RWPE1 (cell line): Measurements from ENCODE around the gene TCP1.

Source experiments
- CTCF ChIA-PET: fragments of 350-600 bp; sonication (Branson Sonifier 250); formaldehyde crosslinking; extraction: SDS; loops from one replicate; lab custom pipeline; 2021; lab: Yijun Ruan, JAX
- POLR2A ChIA-PET: fragments of 400-600 bp; formaldehyde crosslinking; extraction: SDS; loops from one replicate; lab custom pipeline; 2020; ENCODE audit warnings: antibody characterized with exemption; ENCODE audit not compliant: low non-redundant PET; lab: Yijun Ruan, JAX
- DNase-seq: peaks from one replicate; pipeline ENCODE4 v3.0.0; 2012; ENCODE audit warnings: low spot score
- H3K27ac ChIP-seq: fragments of 450-650 bp; 2 replicates; pipeline ENCODE4 v1.5.1; 2017
- TF ChIP-seq, protein P1 (sequence below): fragments of 450-650 bp; conservative IDR thresholded peaks from 2 replicates; pipeline ENCODE4 v1.5.1; 2017; ENCODE audit warnings: low read depth, mild to moderate bottlenecking

The TCP1 gene

GRCh38 chr6:159762681-159763293 lies 26.6 kb downstream of the TCP1 start:
- TF ChIP-seq, protein P1, sequence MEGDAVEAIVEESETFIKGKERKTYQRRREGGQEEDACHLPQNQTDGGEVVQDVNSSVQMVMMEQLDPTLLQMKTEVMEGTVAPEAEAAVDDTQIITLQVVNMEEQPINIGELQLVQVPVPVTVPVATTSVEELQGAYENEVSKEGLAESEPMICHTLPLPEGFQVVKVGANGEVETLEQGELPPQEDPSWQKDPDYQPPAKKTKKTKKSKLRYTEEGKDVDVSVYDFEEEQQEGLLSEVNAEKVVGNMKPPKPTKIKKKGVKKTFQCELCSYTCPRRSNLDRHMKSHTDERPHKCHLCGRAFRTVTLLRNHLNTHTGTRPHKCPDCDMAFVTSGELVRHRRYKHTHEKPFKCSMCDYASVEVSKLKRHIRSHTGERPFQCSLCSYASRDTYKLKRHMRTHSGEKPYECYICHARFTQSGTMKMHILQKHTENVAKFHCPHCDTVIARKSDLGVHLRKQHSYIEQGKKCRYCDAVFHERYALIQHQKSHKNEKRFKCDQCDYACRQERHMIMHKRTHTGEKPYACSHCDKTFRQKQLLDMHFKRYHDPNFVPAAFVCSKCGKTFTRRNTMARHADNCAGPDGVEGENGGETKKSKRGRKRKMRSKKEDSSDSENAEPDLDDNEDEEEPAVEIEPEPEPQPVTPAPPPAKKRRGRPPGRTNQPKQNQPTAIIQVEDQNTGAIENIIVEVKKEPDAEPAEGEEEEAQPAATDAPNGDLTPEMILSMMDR, result no peak
- CTCF ChIA-PET, result interaction anchor here (0.7 kb wide), 1 partner anchor 9 kb away, joined by 3 read pairs; no protein-coding TSS in a partner anchor
- peak overlapping the region; percentile 98 for H3K27ac ChIP-seq
- POLR2A ChIA-PET, result no interaction called here
- DNase-seq, result peak; percentile 14

GRCh38 chr6:159761873-159762680 lies 27.3 kb downstream of the TCP1 start, which contains the start of gene ACAT2:
TSS of gene ACAT2 (plus strand) at chr6:159762045. CDS start at chr6:159762088, 43 bp downstream.
- ChIA-PET POLR2A (interaction anchor here (0.5 to 1.0 kb wide), 3 partner anchors 13 to 27 kb away, joined by 3 to 5 read pairs (median 4); partner anchors contain the start of gene TCP1), CTCF (interaction anchor here (0.5 to 0.7 kb wide), 3 partner anchors 10 to 69 kb away, joined by 3 to 4 read pairs (median 3); no protein-coding TSS in a partner anchor)
- TF ChIP-seq, protein P1, result no peak
- peak; percentile 98 for DNase-seq
- peak within 1 kb of the TSS; percentile 98 for H3K27ac ChIP-seq

GRCh38 chr6:159761129-159761872 lies 28.1 kb downstream of the TCP1 start:
- peak; percentile 8 for DNase-seq
- TF ChIP-seq, protein P1, result no peak
- ChIA-PET CTCF (interaction anchor here (0.7 kb wide), 1 partner anchor 70 kb away, joined by 3 read pairs; no protein-coding TSS in a partner anchor), POLR2A (interaction anchor here (0.8 to 1.0 kb wide), 2 partner anchors 19 to 28 kb away, joined by 3 to 5 read pairs; partner anchors contain the start of gene TCP1)
- peak overlapping the region; percentile 98 for H3K27ac ChIP-seq

DNA sequence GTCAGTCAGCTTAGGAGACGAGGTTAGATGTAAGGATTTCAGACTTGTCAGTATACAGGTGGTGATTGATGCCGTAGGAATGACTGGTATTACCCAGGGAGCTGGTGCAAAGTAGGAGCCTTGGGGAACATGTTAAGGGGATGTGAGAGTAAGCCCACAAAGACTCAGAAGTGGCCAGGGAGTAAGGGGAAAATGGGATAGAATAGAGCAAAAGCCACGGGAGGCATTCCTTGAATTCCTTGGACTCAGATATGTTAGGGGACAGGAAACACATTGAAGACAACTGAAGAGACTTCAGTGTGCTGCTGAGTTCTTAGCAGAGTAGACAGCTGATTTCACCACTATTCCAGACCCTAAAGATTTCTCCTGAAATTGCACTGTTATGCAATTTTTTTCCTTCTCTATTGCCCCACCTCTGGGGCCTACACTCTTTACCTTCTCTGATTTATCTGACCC lies 28.8 kb downstream of the TCP1 start:
- ChIA-PET CTCF (interaction anchor here (1.1 kb wide), 1 partner anchor 31 kb away, joined by 6 read pairs; no protein-coding TSS in a partner anchor), POLR2A (no interaction called here)
- TF ChIP-seq, protein P1, result no peak
- peak; percentile 62 for DNase-seq
- peak overlapping the region; percentile 74 for H3K27ac ChIP-seq

DNA sequence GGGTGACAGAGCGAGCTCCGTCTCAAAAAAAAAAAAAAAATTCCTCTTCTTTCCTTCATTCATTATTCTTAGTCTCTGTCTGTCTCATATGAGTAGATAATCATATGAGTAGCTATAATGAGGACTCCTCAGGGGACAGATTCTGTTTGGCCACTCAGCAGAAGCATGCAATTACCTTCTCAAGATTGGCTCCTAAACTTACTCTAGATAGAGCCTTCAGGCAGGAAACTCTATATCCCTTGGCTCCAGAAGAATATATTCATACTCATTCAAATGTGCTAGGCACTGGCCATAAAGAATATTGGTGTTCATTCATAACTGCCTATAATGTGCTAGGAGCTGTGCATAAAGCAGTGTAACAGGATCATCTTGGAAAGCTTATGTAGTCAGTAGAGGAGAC lies 29.8 kb downstream of the TCP1 start:
- DNase-seq, result no peak
- CTCF ChIA-PET, result interaction anchor here (0.7 to 1.1 kb wide), 3 partner anchors 30 to 1750 kb away, joined by 3 to 6 read pairs (median 3); no protein-coding TSS in a partner anchor
- TF ChIP-seq, protein P1, result no peak
- POLR2A ChIA-PET, result no interaction called here
- H3K27ac ChIP-seq, result peak overlapping the region; percentile 58
